GM23338 (cell line): ENCODE results near the gene PTPRQ.

Experiments
- CTCF ChIP-seq, 2 experiments: fragments of 200-600 bp in 1 of 2; sonication (generic) in 1 of 2; conservative IDR thresholded peaks; 2 replicates each; pipeline versions ENCODE4 v1.5.1 to v1.6.1; 2016 to 2017; ENCODE audit warnings: antibody characterized with exemption in 2 of 2, low read depth in 2 of 2, mild to moderate bottlenecking in 2 of 2, moderate library complexity in 1 of 2
- EZH2 ChIP-seq: fragments of 200-600 bp; sonication (generic); IDR thresholded peaks from one replicate; pipeline ENCODE4 v1.8.0; 2017; ENCODE audit warnings: antibody characterized with exemption, mild to moderate bottlenecking, low read depth; ENCODE audit not compliant: unreplicated experiment
- EZH2phosphoT487 ChIP-seq: fragments of 200-600 bp; sonication (generic); IDR thresholded peaks from one replicate; pipeline ENCODE4 v1.8.1; 2018; ENCODE audit warnings: antibody characterized with exemption; ENCODE audit not compliant: unreplicated experiment
- JUNB ChIP-seq: IDR thresholded peaks from one replicate; pipeline ENCODE4 v1.6.1; 2016; ENCODE audit warnings: antibody characterized with exemption; ENCODE audit not compliant: unreplicated experiment
- REST ChIP-seq: IDR thresholded peaks from one replicate; pipeline ENCODE4 v1.6.1; 2018; ENCODE audit warnings: antibody characterized with exemption; ENCODE audit not compliant: unreplicated experiment
- ZNF331 ChIP-seq: fragments of 250-450 bp; sonication (Bioruptor Pico); IDR thresholded peaks from 2 replicates; pipeline ENCODE4 v1.5.0; 2020; ENCODE audit warnings: low read depth, mild to moderate bottlenecking, moderate library complexity

DNA sequence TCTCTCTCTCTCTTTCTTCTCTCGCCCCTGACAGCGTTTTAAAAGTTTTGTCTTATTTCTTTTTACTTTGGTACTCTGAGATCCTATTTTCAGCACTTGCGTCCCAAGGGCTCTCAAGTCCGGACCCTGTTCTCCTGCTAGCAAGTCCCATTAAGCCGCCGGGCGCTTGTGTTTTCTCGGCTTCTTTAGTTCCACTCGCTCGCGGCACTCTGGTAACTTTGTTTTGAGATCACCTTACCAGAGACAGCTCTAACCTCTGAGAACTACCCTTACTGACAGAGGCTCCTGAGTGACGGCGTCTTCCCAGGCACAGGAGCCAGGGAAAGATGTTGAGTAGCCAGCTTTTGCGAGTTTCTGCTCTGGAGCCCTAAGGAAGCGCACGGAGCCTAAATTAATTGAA is 270.0 kb downstream of the PTPRQ start:
- TF ChIP-seq EZH2, result no peak
- no peak for TF ChIP-seq JUNB
- no peak for TF ChIP-seq CTCF (conservative IDR thresholded peaks at IDR 0.05; ENCODE audit: low read depth in 2 of 2)
- no peak for TF ChIP-seq REST
- no peak for TF ChIP-seq EZH2phosphoT487
- no peak for TF ChIP-seq ZNF331 (CRISPR knock-in tag)
